Vagina (tissue), 2 donors: Measurements from ENCODE around the gene PMAIP1. TPM values are rescaled to one million over a fixed set of nuclear protein-coding genes. Genes with fewer than 3 reads are reported as not detected.

Experiments used
- DNase-seq, 2 donors: peaks; one replicate each; pipeline ENCODE4 v3.0.0-alpha.2; 2017; ENCODE audit errors: extremely low spot score in 2 of 2
- H3K27ac ChIP-seq: fragments of 200-600 bp; sonication (generic); one replicate; pipeline ENCODE4 v1.5.1; 2019
- H3K27me3 ChIP-seq: fragments of 200-600 bp; sonication (generic); one replicate; pipeline ENCODE4 v1.5.1; 2019
- H3K36me3 ChIP-seq, 2 donors: fragments of 200-600 bp; sonication (generic); one replicate each; pipeline ENCODE4 v1.5.1; 2017 to 2019
- H3K4me1 ChIP-seq: fragments of 200-600 bp; sonication (generic); one replicate; pipeline ENCODE4 v1.5.1; 2019
- H3K4me3 ChIP-seq, 2 donors: fragments of 200-600 bp; sonication (generic); 1 replicate in 1 of 2; 2 replicates in 1 of 2; pipeline ENCODE4 v1.5.1; 2016 to 2019
- H3K9me3 ChIP-seq: fragments of 200-600 bp; sonication (generic); one replicate; pipeline ENCODE4 v1.5.1; 2019
- POLR2A ChIP-seq, 2 donors: fragments of 450-650 bp; IDR thresholded peaks; one replicate each; pipeline ENCODE4 v1.6.1; 2017; ENCODE audit warnings: antibody characterized with exemption in 2 of 2, mild to moderate bottlenecking in 2 of 2, moderate library complexity in 2 of 2
- POLR2AphosphoS5 ChIP-seq, 2 donors: sonication (generic); formaldehyde crosslinking; IDR thresholded peaks; one replicate each; pipeline ENCODE4 v1.9.0; 2017; ENCODE audit warnings: antibody characterized with exemption in 2 of 2, mild to moderate bottlenecking in 2 of 2, low read depth in 1 of 2; ENCODE audit not compliant: insufficient read depth in 1 of 2
- intact Hi-C: fragments of 100-400 bp; cut with DNase I; formaldehyde crosslinking; loops from one replicate; pipeline ENCODE4 v1.15.1; 2023
- total RNA-seq: library from RNA; depleted of rRNA; stranded (reverse); fragments of >200 nt; gene quantifications from one replicate; pipeline ENCODE4 v1.2.3, GENCODE V29; 2016
- TF ChIP-seq, protein P1 (sequence below), 3 experiments: fragments of 450-650 bp in 2 of 3; fragments of 200-600 bp in 1 of 3; sonication (generic) in 1 of 3; IDR thresholded peaks; one replicate each; pipeline ENCODE4 v1.5.1; 2017 to 2019; ENCODE audit warnings: antibody characterized with exemption in 3 of 3, mild to moderate bottlenecking in 2 of 3, moderate library complexity in 2 of 3

The PMAIP1 gene
- total RNA-seq, 1 donor from 2014 or later = 7.4 TPM

GRCh38 chr18:59867337-59868104, 32.3 kb upstream of the PMAIP1 start:
- DNase-seq = no peak
- no peak for TF ChIP-seq POLR2A (IDR thresholded peaks at IDR 0.05)
- TF ChIP-seq, protein P1, sequence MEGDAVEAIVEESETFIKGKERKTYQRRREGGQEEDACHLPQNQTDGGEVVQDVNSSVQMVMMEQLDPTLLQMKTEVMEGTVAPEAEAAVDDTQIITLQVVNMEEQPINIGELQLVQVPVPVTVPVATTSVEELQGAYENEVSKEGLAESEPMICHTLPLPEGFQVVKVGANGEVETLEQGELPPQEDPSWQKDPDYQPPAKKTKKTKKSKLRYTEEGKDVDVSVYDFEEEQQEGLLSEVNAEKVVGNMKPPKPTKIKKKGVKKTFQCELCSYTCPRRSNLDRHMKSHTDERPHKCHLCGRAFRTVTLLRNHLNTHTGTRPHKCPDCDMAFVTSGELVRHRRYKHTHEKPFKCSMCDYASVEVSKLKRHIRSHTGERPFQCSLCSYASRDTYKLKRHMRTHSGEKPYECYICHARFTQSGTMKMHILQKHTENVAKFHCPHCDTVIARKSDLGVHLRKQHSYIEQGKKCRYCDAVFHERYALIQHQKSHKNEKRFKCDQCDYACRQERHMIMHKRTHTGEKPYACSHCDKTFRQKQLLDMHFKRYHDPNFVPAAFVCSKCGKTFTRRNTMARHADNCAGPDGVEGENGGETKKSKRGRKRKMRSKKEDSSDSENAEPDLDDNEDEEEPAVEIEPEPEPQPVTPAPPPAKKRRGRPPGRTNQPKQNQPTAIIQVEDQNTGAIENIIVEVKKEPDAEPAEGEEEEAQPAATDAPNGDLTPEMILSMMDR (IDR thresholded peaks at IDR 0.05) = no peak
- TF ChIP-seq POLR2AphosphoS5 (IDR thresholded peaks at IDR 0.05; ENCODE audit: insufficient read depth in 1 of 2, low read depth in 1 of 2) = no peak
- Histone ChIP-seq H3K27ac (no peak overlapping the region), H3K4me1 (no peaks in the 10 kb centered on the region), H3K4me3 (no peak overlapping the region), H3K36me3 (no peaks in the 10 kb centered on the region), H3K9me3 (no peaks in the 10 kb centered on the region), H3K27me3 (no peaks in the 10 kb centered on the region)
- intact Hi-C loops = no loop called here

DNA sequence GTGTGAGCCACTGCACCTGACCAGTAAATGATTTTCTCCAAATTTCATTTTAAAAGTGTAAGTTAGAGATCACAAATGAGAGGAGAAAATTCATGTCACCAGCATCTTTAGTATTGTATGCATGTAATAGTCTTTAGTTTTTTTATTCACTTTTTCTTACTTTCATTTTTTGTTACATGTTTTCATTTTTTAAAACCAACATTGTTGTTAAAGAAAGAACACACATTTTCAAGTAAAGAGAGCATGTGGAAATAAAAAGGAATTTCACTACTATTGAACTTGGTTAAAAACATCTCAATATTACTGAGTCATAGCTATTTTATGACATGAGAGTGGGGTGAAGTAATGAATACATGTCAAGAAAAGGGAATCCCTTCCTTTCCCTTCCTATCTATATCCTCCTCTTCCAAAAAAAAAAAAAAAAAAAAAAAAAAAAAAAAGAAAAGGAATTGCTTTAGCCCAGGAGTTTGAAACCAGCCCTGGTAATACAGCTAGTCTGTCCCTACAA, 29.1 kb upstream of the PMAIP1 start:
- intact Hi-C loops = no loop called here
- no peak for DNase-seq

DNA sequence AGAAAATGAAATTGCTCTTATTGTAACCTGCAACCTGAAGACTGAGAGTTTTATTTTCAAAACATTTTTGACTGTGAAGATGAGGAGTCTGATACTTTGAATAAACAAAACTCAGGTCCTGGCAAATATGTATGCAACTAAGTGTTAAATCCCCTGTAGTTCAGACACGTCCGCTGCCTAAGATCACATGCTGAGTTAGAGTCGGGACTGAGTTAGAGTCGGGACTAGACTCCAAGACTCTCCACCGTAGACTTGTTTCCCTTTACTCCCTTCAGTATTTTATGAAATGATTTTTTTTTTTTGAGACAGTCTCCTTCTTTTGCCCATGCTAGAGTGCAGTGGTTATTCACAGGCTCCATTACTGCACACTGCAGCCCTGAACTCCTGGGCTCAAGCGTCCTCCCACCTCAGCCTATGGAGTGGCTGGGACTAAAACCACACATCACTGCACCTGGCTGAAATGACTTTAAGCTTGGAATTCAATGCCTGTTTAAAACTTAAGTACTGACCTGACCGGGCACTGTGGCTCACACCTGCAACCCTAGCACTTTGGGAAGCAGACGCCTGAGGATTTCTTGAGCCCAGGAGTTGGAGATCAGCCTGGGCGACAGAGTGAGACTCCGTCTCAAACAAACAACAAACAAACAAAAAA, 28.0 kb upstream of the PMAIP1 start:
- H3K9me3 ChIP-seq = no peaks in the 10 kb centered on the region
- no peaks in the 10 kb centered on the region for H3K27me3 ChIP-seq
- H3K36me3 ChIP-seq = no peaks in the 10 kb centered on the region
- no peak overlapping the region for H3K27ac ChIP-seq
- intact Hi-C loops = no loop called here
- TF ChIP-seq, protein P1 (IDR thresholded peaks at IDR 0.05) = no peak
- TF ChIP-seq POLR2A (IDR thresholded peaks at IDR 0.05) = no peak
- no peak for TF ChIP-seq POLR2AphosphoS5 (IDR thresholded peaks at IDR 0.05; ENCODE audit: insufficient read depth in 1 of 2, low read depth in 1 of 2)
- no peak overlapping the region for H3K4me3 ChIP-seq
- DNase-seq = no peak
- H3K4me1 ChIP-seq = no peaks in the 10 kb centered on the region

More for the DNA sequence above, 29.1 kb upstream of the PMAIP1 start:
- H3K27ac ChIP-seq = no peak overlapping the region
- H3K36me3 ChIP-seq = no peaks in the 10 kb centered on the region
- no peaks in the 10 kb centered on the region for H3K4me1 ChIP-seq
- no peak overlapping the region for H3K4me3 ChIP-seq
- no peaks in the 10 kb centered on the region for H3K27me3 ChIP-seq
- no peaks in the 10 kb centered on the region for H3K9me3 ChIP-seq
- no peak for TF ChIP-seq POLR2A (IDR thresholded peaks at IDR 0.05)
- TF ChIP-seq, protein P1 (IDR thresholded peaks at IDR 0.05) = no peak
- TF ChIP-seq POLR2AphosphoS5 (IDR thresholded peaks at IDR 0.05; ENCODE audit: insufficient read depth in 1 of 2, low read depth in 1 of 2) = no peak

- Histone ChIP-seq H3K9me3 (no peaks in the 10 kb centered on the region), H3K4me3 (no peak overlapping the region), H3K27ac (no peak overlapping the region), H3K27me3 (no peaks in the 10 kb centered on the region), H3K36me3 (no peaks in the 10 kb centered on the region), H3K4me1 (no peaks in the 10 kb centered on the region)
- TF ChIP-seq POLR2A (IDR thresholded peaks at IDR 0.05) = no peak
- TF ChIP-seq POLR2AphosphoS5 (IDR thresholded peaks at IDR 0.05; ENCODE audit: insufficient read depth in 1 of 2, low read depth in 1 of 2) = no peak
- TF ChIP-seq, protein P1 (IDR thresholded peaks at IDR 0.05) = no peak
- intact Hi-C loops = no loop called here
- DNase-seq = no peak
Measured at GRCh38 chr18:59873641-59874040, 26.2 kb upstream of the PMAIP1 start.

DNA sequence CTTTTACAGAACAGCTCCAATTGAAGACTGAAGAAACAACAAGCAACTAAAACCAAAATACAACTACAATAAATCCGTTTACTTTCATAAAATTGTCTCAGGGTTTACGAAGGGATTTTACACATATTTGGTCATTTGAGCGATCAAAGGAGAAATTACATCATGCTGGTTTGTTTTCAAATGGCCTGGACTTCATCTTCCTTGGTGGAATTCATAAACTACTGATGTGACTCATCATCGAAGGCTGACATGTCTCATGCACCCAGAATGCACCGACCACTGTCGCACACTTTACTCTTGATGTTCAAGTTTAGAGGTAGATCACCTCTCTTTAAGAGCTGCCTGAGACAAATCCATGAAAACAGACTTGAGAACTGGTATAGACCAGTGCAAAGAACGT, 25.6 kb upstream of the PMAIP1 start:
- no peaks in the 10 kb centered on the region for H3K9me3 ChIP-seq
- TF ChIP-seq, protein P1 (IDR thresholded peaks at IDR 0.05) = no peak
- TF ChIP-seq POLR2A (IDR thresholded peaks at IDR 0.05) = no peak
- no peak for TF ChIP-seq POLR2AphosphoS5 (IDR thresholded peaks at IDR 0.05; ENCODE audit: insufficient read depth in 1 of 2, low read depth in 1 of 2)
- H3K4me1 ChIP-seq = no peaks in the 10 kb centered on the region
- no peak for DNase-seq
- no peaks in the 10 kb centered on the region for H3K27me3 ChIP-seq
- intact Hi-C loops = no loop called here
- no peak overlapping the region for H3K4me3 ChIP-seq
- no peaks in the 10 kb centered on the region for H3K36me3 ChIP-seq
- no peak overlapping the region for H3K27ac ChIP-seq
